Nephron (organoid): Measurements from ENCODE around the gene KATNAL2.
A peak's percentile ranks its signal among the peaks of the same experiment; 100 is the strongest.

ENCODE experiments used
- H3K27ac Mint-ChIP-seq, 3 experiments: 2 replicates each; pipeline ENCODE4 v1.8.0; 2020; ENCODE audit warnings: mixed read lengths in 3 of 3, mild to moderate bottlenecking in 2 of 3, moderate library complexity in 1 of 3
- H3K27me3 Mint-ChIP-seq: 2 replicates; pipeline ENCODE4 v1.8.0; 2021; ENCODE audit warnings: low read depth, mild to moderate bottlenecking, moderate library complexity, mixed read lengths
- H3K36me3 Mint-ChIP-seq: 2 replicates; pipeline ENCODE4 v1.8.0; 2020; ENCODE audit warnings: low read depth, mixed read lengths
- H3K4me1 Mint-ChIP-seq: 2 replicates; pipeline ENCODE4 v1.8.0; 2020; ENCODE audit warnings: mixed read lengths
- H3K4me3 Mint-ChIP-seq, 3 experiments: 2 replicates each; pipeline ENCODE4 v1.8.0; 2020; ENCODE audit warnings: mild to moderate bottlenecking in 3 of 3, mixed read lengths in 3 of 3, moderate library complexity in 2 of 3
- H3K9me3 Mint-ChIP-seq: 2 replicates; pipeline ENCODE4 v1.8.0; 2020; ENCODE audit warnings: mixed read lengths
- TF ChIP-seq, protein P1 (sequence below), 3 experiments: fragments of 200-600 bp; sonication (generic); IDR thresholded peaks; one replicate each; pipeline ENCODE4 v1.5.0; 2021; ENCODE audit warnings: antibody characterized with exemption in 3 of 3; ENCODE audit not compliant: unreplicated experiment in 3 of 3

The KATNAL2 gene, protein sequence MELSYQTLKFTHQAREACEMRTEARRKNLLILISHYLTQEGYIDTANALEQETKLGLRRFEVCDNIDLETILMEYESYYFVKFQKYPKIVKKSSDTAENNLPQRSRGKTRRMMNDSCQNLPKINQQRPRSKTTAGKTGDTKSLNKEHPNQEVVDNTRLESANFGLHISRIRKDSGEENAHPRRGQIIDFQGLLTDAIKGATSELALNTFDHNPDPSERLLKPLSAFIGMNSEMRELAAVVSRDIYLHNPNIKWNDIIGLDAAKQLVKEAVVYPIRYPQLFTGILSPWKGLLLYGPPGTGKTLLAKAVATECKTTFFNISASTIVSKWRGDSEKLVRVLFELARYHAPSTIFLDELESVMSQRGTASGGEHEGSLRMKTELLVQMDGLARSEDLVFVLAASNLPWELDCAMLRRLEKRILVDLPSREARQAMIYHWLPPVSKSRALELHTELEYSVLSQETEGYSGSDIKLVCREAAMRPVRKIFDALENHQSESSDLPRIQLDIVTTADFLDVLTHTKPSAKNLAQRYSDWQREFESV

DNA sequence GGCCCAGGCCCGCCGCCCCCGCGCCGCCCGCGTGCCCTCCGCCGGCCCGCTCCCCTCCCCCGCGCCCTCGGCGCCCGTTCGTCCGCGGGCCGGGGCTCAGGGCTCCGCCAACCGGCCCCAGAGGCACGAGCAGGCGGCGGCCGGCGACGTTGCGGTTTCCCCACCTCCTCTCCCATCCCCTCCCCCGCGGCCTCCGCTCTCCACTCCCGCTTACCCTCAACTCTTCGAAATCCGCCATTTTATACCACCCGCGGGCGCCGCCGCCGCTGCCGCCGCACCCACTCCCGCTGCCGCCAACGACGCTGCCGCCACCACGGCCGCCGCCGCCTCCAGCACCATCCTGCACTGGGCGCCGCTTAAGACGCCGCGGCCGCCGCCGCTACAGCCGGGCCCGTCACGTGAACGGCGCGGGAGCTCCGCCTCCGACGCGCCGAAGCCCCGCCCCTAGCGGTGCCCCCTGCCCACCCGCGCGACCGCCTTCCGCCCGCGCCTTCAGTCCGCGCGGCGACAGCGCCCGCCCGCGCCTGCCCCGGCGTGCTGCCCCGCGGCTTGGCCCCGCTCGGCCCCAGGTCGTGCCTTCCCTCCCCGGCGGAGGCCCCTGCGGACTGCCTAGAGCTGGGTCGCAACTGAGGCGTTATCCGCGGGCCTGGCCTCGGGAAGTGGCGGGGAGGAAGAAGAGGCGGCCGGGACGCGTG lies at the start of gene KATNAL2, which contains the start of gene PIAS2:
Gene KATNAL2, plus strand, starts transcription at position 495 of the 695 bp plus-strand sequence. CDS start 29,271 bp downstream, outside the sequence.
Gene PIAS2, minus strand, starts transcription at position 400 of the 695 bp plus-strand sequence. Its CDS starts 162 bp downstream, at position 238.
- H3K36me3 Mint-ChIP-seq, result no peaks in the 10 kb centered on the region
- H3K27me3 Mint-ChIP-seq, result no peaks in the 10 kb centered on the region
- peaks cover 51% of the 10 kb centered on the region for H3K4me1 Mint-ChIP-seq
- no peaks in the 10 kb centered on the region for H3K9me3 Mint-ChIP-seq
- peak within 1 kb of the TSS; percentile 86 to 95 (median 94) for H3K4me3 Mint-ChIP-seq
- TF ChIP-seq, protein P1, sequence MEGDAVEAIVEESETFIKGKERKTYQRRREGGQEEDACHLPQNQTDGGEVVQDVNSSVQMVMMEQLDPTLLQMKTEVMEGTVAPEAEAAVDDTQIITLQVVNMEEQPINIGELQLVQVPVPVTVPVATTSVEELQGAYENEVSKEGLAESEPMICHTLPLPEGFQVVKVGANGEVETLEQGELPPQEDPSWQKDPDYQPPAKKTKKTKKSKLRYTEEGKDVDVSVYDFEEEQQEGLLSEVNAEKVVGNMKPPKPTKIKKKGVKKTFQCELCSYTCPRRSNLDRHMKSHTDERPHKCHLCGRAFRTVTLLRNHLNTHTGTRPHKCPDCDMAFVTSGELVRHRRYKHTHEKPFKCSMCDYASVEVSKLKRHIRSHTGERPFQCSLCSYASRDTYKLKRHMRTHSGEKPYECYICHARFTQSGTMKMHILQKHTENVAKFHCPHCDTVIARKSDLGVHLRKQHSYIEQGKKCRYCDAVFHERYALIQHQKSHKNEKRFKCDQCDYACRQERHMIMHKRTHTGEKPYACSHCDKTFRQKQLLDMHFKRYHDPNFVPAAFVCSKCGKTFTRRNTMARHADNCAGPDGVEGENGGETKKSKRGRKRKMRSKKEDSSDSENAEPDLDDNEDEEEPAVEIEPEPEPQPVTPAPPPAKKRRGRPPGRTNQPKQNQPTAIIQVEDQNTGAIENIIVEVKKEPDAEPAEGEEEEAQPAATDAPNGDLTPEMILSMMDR (IDR thresholded peaks at IDR 0.05; ENCODE audit: unreplicated experiment in 3 of 3), result no peak
- peak within 1 kb of the TSS; percentile 87 to 97 (median 95) for H3K27ac Mint-ChIP-seq

DNA sequence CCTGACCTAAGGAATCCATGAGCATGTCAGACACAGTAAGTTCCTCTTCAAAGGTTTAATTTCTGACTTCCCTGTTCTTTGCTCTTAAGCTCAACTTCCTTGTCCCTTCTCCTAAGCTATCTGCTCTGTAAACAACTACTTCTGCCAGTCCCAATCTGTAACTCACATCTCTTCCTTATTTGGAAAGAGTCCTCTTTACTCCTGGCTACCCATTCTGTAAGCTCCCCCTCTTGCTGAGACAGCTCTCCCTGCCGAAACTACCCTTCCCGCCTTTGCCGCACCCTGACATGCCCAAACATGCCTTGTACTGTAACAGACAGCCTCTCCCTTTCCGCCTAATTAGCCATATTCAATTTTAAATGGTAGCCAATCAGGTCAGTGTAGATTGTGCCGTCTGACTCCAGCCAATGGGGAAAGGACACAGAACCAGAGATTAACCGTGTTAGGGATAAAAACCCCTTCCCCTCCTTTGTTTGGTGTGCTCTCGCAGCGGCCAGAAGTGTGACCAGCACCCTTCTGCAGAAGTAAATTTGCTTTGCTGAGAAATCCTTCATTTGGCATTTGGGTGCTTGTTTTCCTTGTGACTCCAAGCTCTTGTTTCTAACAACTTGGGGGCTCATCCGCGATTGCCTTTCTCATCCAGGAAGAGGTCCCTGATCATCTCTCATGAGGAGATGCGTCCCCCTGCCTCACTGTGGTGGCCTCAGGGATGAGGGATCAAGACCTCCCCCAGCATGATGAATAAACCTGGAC lies 49.1 kb upstream of the KATNAL2 start:
- H3K4me1 Mint-ChIP-seq, result no peaks in the 10 kb centered on the region
- peaks cover 65% of the 10 kb centered on the region for H3K36me3 Mint-ChIP-seq
- H3K4me3 Mint-ChIP-seq, result no peak overlapping the region
- H3K27ac Mint-ChIP-seq, result no peak overlapping the region
- TF ChIP-seq, protein P1 (IDR thresholded peaks at IDR 0.05; ENCODE audit: unreplicated experiment in 3 of 3), result no peak
- peaks cover 39% of the 10 kb centered on the region for H3K9me3 Mint-ChIP-seq
- no peaks in the 10 kb centered on the region for H3K27me3 Mint-ChIP-seq

DNA sequence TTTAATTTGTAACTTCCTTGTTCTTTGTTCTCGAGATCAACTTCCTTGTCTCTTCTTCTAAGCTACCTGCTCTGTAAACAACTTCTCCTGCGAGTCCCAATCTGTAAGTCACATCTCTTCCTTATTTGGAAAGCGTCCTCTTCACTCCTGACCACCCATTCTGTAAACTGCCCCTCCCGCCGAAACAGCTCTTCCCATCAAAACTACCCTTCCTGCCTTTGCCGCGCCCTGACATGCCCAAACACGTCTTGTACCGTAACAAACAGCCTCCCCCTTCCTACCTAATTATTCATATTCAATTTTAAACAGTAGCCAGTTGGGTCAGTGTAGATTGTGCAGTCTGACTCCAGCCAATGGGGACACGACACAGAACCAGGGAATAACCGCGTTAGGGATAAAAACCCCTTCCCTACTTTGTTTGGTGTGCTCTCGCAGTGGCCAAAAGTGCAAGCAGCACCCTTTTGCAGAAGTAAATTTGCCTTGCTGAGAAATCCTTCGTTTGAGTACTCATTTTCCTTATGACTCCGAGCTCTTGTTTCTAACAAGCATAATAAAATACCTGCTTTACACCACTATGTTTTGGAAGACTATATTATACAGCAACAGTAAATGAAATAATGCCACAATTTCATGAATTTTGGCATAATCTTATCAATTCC lies 39.9 kb upstream of the KATNAL2 start:
- Mint-ChIP-seq H3K36me3 (peaks cover 84% of the 10 kb centered on the region), H3K4me1 (no peaks in the 10 kb centered on the region), H3K4me3 (no peak overlapping the region), H3K27me3 (no peaks in the 10 kb centered on the region), H3K9me3 (peaks cover 44% of the 10 kb centered on the region), H3K27ac (no peak overlapping the region)
- TF ChIP-seq, protein P1 (IDR thresholded peaks at IDR 0.05; ENCODE audit: unreplicated experiment in 3 of 3), result no peak

DNA sequence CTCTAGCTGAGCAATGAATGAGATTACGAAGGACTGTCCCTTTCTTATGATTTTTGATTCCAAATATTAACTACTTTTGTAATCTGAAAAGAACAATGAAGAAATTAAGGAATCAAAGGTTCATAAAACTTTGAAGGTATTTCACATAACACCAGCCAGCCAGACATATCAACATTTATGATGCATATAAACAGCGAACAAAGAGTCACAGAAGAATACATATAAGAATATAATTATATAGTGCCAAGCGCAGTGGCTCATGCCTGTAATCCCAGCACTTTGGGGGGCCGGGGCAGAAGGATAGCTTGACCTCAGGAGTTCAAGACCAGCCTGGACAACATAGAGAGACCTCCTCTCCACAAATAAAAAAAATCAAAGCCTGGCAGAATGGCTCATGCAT lies 34.2 kb upstream of the KATNAL2 start:
- Mint-ChIP-seq H3K36me3 (peaks cover 58% of the 10 kb centered on the region), H3K9me3 (peaks cover 24% of the 10 kb centered on the region), H3K4me1 (no peaks in the 10 kb centered on the region), H3K27ac (no peak overlapping the region), H3K4me3 (no peak overlapping the region), H3K27me3 (no peaks in the 10 kb centered on the region)
- TF ChIP-seq, protein P1 (IDR thresholded peaks at IDR 0.05; ENCODE audit: unreplicated experiment in 3 of 3), result no peak

DNA sequence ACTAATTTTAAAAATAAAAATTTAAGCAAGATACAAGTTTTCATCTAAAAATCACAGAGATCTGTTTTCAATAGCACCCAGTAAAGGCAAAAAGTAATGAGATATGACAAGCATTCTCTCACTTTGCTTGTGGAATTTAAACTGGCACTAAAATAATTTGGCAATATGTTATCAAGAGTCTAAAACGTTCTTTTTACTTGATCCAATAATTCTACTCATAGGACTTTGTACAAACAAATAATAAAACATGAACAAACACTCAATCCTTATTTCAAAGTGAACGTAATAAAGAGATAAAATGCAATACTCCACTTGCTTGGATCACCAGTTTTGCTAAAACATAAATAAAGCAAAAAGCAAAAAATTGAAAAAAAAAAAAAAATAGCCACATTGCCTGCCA lies 30.5 kb upstream of the KATNAL2 start:
- TF ChIP-seq, protein P1 (IDR thresholded peaks at IDR 0.05; ENCODE audit: unreplicated experiment in 3 of 3), result no peak
- Mint-ChIP-seq H3K9me3 (peaks cover 35% of the 10 kb centered on the region), H3K36me3 (peaks cover 65% of the 10 kb centered on the region), H3K27ac (no peak overlapping the region), H3K4me3 (no peak overlapping the region), H3K27me3 (no peaks in the 10 kb centered on the region), H3K4me1 (no peaks in the 10 kb centered on the region)
